Natural killer cell (primary cell): ENCODE data around the gene SPECC1. TPM values are rescaled to one million over a fixed set of nuclear protein-coding genes. Genes with fewer than 3 reads are reported as not detected.

Experiments used
- ATAC-seq, 3 donors: fragments of 150-1000 bp in 2 of 3; fragments of 200-7000 bp in 1 of 3; cut with Tn5 transposase; 1 replicate in 1 of 3; 2 replicates in 2 of 3; pipeline ENCODE4 v1.10.0; 2021; ENCODE audit warnings: mild to moderate bottlenecking in 2 of 3, moderate library complexity in 2 of 3
- DNase-seq, 2 donors: peaks; one replicate each; pipeline versions ENCODE4 v3.0.0 to v3.0.0-alpha.2; 2013 to 2021; ENCODE audit warnings: mixed read lengths in 1 of 2
- H3K27ac ChIP-seq: one replicate; pipeline ENCODE4 v1.5.1; 2013; ENCODE audit warnings: mild to moderate bottlenecking, low read length
- H3K27me3 ChIP-seq: one replicate; pipeline ENCODE4 v1.6.1; 2013; ENCODE audit warnings: low read length; ENCODE audit not compliant: control insufficient read depth, insufficient read depth
- H3K36me3 ChIP-seq: one replicate; pipeline ENCODE4 v1.6.1; 2013; ENCODE audit warnings: low read length; ENCODE audit not compliant: control insufficient read depth, insufficient read depth
- H3K4me1 ChIP-seq: one replicate; pipeline ENCODE4 v1.6.1; 2013; ENCODE audit warnings: low read length; ENCODE audit not compliant: control insufficient read depth, insufficient read depth
- H3K4me3 ChIP-seq: one replicate; pipeline ENCODE4 v1.5.1; 2013; ENCODE audit warnings: low read length
- H3K9me3 ChIP-seq: one replicate; pipeline ENCODE4 v1.6.1; 2013; ENCODE audit warnings: low read length; ENCODE audit not compliant: control insufficient read depth, insufficient read depth
- H3K27ac Mint-ChIP-seq, 2 donors: one replicate each; pipeline ENCODE4 v1.8.0; 2022; ENCODE audit warnings: mild to moderate bottlenecking in 2 of 2, mixed read lengths in 2 of 2, moderate library complexity in 1 of 2
- H3K27me3 Mint-ChIP-seq, 2 donors: one replicate each; pipeline ENCODE4 v1.8.0; 2022; ENCODE audit warnings: low read depth in 2 of 2, mixed read lengths in 2 of 2
- H3K36me3 Mint-ChIP-seq: one replicate; pipeline ENCODE4 v1.8.0; 2022; ENCODE audit warnings: mixed read lengths
- H3K4me1 Mint-ChIP-seq, 2 donors: one replicate each; pipeline ENCODE4 v1.8.0; 2022; ENCODE audit warnings: mixed read lengths in 2 of 2
- H3K4me3 Mint-ChIP-seq: one replicate; pipeline ENCODE4 v1.8.0; 2022; ENCODE audit warnings: mild to moderate bottlenecking, moderate library complexity, mixed read lengths
- H3K9me3 Mint-ChIP-seq, 2 donors: one replicate each; pipeline ENCODE4 v1.8.0; 2022; ENCODE audit warnings: mixed read lengths in 2 of 2
- WGBS: methylation state at CpG from one replicate; pipeline ENCODE4 v1.1.7; 2013; ENCODE audit warnings: missing lambda C conversion rate; ENCODE audit not compliant: insufficient coverage; 5-methylcytosine and 5-hydroxymethylcytosine counted together
- intact Hi-C: fragments of 100-400 bp; cut with micrococcal nuclease; formaldehyde crosslinking; loops from one replicate; pipeline ENCODE4 v1.14.2; 2022
- total RNA-seq, 4 donors: library from RNA; stranded (reverse); fragments of 120-200 nt in 1 of 4; gene quantifications; one replicate each; pipeline versions ENCODE4 v1.2.3 to v1.2.4, GENCODE V29; 2013 to 2022
- TF ChIP-seq, protein P1 (sequence below): fragments of 200-600 bp; IDR thresholded peaks from one replicate; pipeline ENCODE4 v1.8.0; 2022; ENCODE audit warnings: antibody characterized with exemption

The SPECC1 gene
- total RNA-seq, 3 donors from 2014 or later (not counting 1 experiment from before 2014, with no cell fraction given), result 29.3 to 45.1 (median 37.2) TPM

DNA sequence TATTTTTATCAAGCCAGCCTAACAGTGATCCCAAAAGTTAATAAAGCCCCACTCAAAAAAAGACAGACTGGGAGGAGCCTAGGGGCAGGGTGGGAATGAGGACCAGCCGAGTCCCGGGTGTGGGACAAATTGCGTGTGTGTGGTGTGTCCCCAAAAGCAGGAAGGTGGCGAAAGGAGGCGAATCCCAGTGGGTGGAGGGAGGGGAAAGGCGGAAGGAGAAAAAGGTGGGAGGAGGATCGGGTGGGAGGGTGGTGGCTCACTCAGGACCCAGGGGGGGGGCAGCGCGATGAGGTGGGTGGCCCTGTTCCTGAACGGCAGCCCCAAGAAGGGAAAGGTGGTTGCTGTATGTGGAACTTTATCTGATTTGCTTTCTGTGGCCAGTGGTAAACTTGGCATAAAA lies 102.4 kb downstream of the SPECC1 start:
- no peaks in the 10 kb centered on the region for H3K9me3 Mint-ChIP-seq
- 95% methylated on average over 10 of the region's 10 CpGs for WGBS
- DNase-seq, result no peak
- no peaks in the 10 kb centered on the region for H3K27me3 Mint-ChIP-seq
- no peak overlapping the region for H3K27ac Mint-ChIP-seq
- no peaks in the 10 kb centered on the region for H3K9me3 ChIP-seq
- intact Hi-C loops, result no loop called here
- peaks cover 9% of the 10 kb centered on the region for H3K36me3 Mint-ChIP-seq
- H3K4me3 Mint-ChIP-seq, result no peak overlapping the region
- TF ChIP-seq, protein P1, sequence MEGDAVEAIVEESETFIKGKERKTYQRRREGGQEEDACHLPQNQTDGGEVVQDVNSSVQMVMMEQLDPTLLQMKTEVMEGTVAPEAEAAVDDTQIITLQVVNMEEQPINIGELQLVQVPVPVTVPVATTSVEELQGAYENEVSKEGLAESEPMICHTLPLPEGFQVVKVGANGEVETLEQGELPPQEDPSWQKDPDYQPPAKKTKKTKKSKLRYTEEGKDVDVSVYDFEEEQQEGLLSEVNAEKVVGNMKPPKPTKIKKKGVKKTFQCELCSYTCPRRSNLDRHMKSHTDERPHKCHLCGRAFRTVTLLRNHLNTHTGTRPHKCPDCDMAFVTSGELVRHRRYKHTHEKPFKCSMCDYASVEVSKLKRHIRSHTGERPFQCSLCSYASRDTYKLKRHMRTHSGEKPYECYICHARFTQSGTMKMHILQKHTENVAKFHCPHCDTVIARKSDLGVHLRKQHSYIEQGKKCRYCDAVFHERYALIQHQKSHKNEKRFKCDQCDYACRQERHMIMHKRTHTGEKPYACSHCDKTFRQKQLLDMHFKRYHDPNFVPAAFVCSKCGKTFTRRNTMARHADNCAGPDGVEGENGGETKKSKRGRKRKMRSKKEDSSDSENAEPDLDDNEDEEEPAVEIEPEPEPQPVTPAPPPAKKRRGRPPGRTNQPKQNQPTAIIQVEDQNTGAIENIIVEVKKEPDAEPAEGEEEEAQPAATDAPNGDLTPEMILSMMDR, result no peak
- H3K36me3 ChIP-seq, result peaks cover 12% of the 10 kb centered on the region
- H3K27ac ChIP-seq, result no peak overlapping the region
- no peaks in the 10 kb centered on the region for H3K4me1 ChIP-seq
- H3K4me1 Mint-ChIP-seq, result peaks cover 0 to 4% of the 10 kb centered on the region in 2 donors
- H3K27me3 ChIP-seq, result no peaks in the 10 kb centered on the region
- ATAC-seq, result no peak
- no peak overlapping the region for H3K4me3 ChIP-seq

GRCh38 chr17:20114466-20114865 lies 105.3 kb downstream of the SPECC1 start:
- Mint-ChIP-seq H3K4me3 (no peak overlapping the region), H3K9me3 (no peaks in the 10 kb centered on the region), H3K27me3 (no peaks in the 10 kb centered on the region), H3K36me3 (peaks cover 9% of the 10 kb centered on the region), H3K4me1 (no peaks in the 10 kb centered on the region), H3K27ac (no peak overlapping the region)
- H3K36me3 ChIP-seq, result peaks cover 12% of the 10 kb centered on the region
- no peaks in the 10 kb centered on the region for H3K9me3 ChIP-seq
- intact Hi-C loops, result no loop called here
- no peaks in the 10 kb centered on the region for H3K27me3 ChIP-seq
- H3K4me3 ChIP-seq, result no peak overlapping the region
- ATAC-seq, result no peak
- no peaks in the 10 kb centered on the region for H3K4me1 ChIP-seq
- DNase-seq, result no peak
- no peak overlapping the region for H3K27ac ChIP-seq
- TF ChIP-seq, protein P1, result no peak
- 100% methylated on average over 2 of the region's 2 CpGs for WGBS

DNA sequence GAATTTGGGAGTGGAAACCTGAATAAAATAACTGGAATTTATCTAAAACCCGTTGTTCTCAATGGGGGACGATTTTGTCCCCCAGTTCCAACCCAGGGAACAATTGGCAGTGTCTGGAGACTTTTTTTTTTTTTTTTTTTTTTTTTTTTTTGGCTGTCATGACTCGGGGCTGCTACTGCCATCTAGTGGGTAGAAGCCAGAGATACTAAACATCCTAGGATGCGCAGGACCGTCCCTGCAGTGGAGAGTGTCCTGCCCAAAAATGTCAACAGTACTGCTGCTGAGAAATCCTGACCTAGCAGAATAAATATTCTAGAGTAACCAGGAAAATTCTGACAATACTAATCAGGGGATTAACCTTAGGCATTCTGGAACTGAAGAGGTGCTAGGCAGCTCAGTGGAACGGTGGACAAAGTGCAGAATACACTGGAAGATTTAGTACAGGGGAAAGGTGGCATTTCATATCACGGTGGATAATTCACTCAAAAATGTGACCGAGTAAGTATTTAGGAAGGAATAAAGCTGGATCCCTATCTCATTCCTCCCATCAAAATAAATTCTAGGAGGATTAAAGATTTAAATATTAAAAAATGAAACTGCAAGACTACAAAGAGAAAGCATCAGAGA lies 107.6 kb downstream of the SPECC1 start:
- H3K27ac ChIP-seq, result no peak overlapping the region
- Mint-ChIP-seq H3K36me3 (peaks cover 8% of the 10 kb centered on the region), H3K27me3 (no peaks in the 10 kb centered on the region), H3K4me3 (no peak overlapping the region), H3K27ac (no peak overlapping the region), H3K4me1 (peaks cover 0 to 3% of the 10 kb centered on the region in 2 donors), H3K9me3 (no peaks in the 10 kb centered on the region)
- intact Hi-C loops, result loop anchor here (1.0 to 5.0 kb wide), 2 partner anchors 124 to 139 kb away; partner anchors contain the start of gene AKAP10
- no peaks in the 10 kb centered on the region for H3K27me3 ChIP-seq
- no peaks in the 10 kb centered on the region for H3K9me3 ChIP-seq
- TF ChIP-seq, protein P1, result peak; percentile 84
- ATAC-seq (peak; percentile 77 to 91 (median 85)), DNase-seq (peak; percentile 19 to 85)
- 20% methylated on average over 6 of the region's 8 CpGs for WGBS
- no peak overlapping the region for H3K4me3 ChIP-seq
- H3K4me1 ChIP-seq, result no peaks in the 10 kb centered on the region
- peaks cover 4% of the 10 kb centered on the region for H3K36me3 ChIP-seq

DNA sequence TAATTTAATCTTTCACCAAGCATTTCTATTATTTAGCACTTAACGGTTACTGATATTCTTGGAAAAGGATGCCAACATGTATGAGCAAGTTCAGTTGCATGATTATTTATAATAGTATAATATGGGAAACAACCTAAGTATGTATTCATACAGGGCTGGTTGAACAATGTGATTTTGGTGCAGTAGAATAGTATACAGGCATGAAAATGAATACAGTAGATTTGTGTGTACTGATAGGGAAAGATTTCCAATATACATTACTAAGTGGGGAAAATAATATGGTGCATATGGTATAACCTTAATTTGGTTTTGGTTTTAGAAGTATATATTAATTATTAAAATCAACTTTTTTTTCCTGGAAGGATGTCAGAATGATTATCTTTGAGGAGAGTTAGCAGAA lies 109.1 kb downstream of the SPECC1 start:
- DNase-seq (no peak), ATAC-seq (no peak)
- Histone ChIP-seq H3K9me3 (no peaks in the 10 kb centered on the region), H3K4me3 (no peak overlapping the region), H3K27me3 (no peaks in the 10 kb centered on the region), H3K4me1 (no peaks in the 10 kb centered on the region), H3K27ac (no peak overlapping the region), H3K36me3 (no peaks in the 10 kb centered on the region)
- intact Hi-C loops, result loop anchor here (5.0 kb wide), 1 partner anchor 141 kb away; the partner anchor contains the start of gene AKAP10
- no peaks in the 10 kb centered on the region for H3K27me3 Mint-ChIP-seq
- H3K4me1 Mint-ChIP-seq, result peaks cover 0 to 5% of the 10 kb centered on the region in 2 donors
- H3K36me3 Mint-ChIP-seq, result no peaks in the 10 kb centered on the region
- no peaks in the 10 kb centered on the region for H3K9me3 Mint-ChIP-seq
- TF ChIP-seq, protein P1, result no peak
- H3K4me3 Mint-ChIP-seq, result no peak overlapping the region
- WGBS, result no CpG with 5 or more reads among the region's 1 CpG
- H3K27ac Mint-ChIP-seq, result no peak overlapping the region
